PC-9 (cell line): ENCODE results near the gene PET100. TPM values are rescaled to one million over a fixed set of nuclear protein-coding genes. Genes with fewer than 3 reads are reported as not detected.

ENCODE experiments used
- BruUV-seq: library from RNA; stranded (reverse); fragments of 400-500 nt; replicated peaks from 2 replicates; lab custom pipeline; 2021; lab: Mats Ljungman, UMichigan
- CTCF ChIA-PET: fragments of 300-600 bp; sonication (Branson Sonifier 250); formaldehyde crosslinking; loops from one replicate; lab custom pipeline; 2022; ENCODE audit warnings: antibody characterized with exemption; lab: Charles Lee
- POLR2A ChIA-PET: fragments of 300-600 bp; sonication (Branson Sonifier 250); formaldehyde crosslinking; loops from one replicate; lab custom pipeline; 2022; ENCODE audit warnings: antibody characterized with exemption; ENCODE audit not compliant: unreplicated experiment; lab: Charles Lee
- DNase-seq, 2 experiments: peaks; one replicate each; pipeline versions ENCODE4 v3.0.0 to v3.0.0-alpha.2; 2015 to 2022; ENCODE audit warnings: mixed read lengths in 1 of 2
- H2AFZ ChIP-seq: fragments of 200-600 bp; sonication (generic); 2 replicates; pipeline ENCODE4 v1.8.1; 2017; ENCODE audit warnings: antibody characterized with exemption
- H3F3A ChIP-seq: fragments of 200-600 bp; sonication (generic); 2 replicates; pipeline ENCODE4 v1.8.1; 2017; ENCODE audit warnings: antibody characterized with exemption, mild to moderate bottlenecking, low read depth; ENCODE audit not compliant: insufficient read depth
- H3K27ac ChIP-seq: fragments of 200-600 bp; sonication (generic); 2 replicates; pipeline ENCODE4 v1.6.1; 2016; ENCODE audit warnings: mixed run types
- H3K27me3 ChIP-seq: fragments of 200-600 bp; sonication (generic); 2 replicates; pipeline ENCODE4 v1.6.1; 2016; ENCODE audit warnings: low read depth, mixed run types; ENCODE audit not compliant: insufficient read depth
- H3K36me3 ChIP-seq: fragments of 200-600 bp; sonication (generic); 2 replicates; pipeline ENCODE4 v1.6.1; 2016; ENCODE audit warnings: low read depth, mixed run types
- H3K4me1 ChIP-seq: fragments of 200-600 bp; sonication (generic); replicated peaks from 2 replicates; pipeline ENCODE4 v1.6.1; 2016; ENCODE audit warnings: mixed run types; ENCODE audit not compliant: insufficient read depth
- H3K4me2 ChIP-seq: fragments of 200-600 bp; sonication (generic); 2 replicates; pipeline ENCODE4 v1.6.1; 2017; ENCODE audit warnings: mixed run types
- H3K4me3 ChIP-seq: fragments of 200-600 bp; sonication (generic); 2 replicates; pipeline ENCODE4 v1.6.1; 2016; ENCODE audit warnings: mixed run types
- H3K79me2 ChIP-seq: fragments of 200-600 bp; sonication (generic); 2 replicates; pipeline ENCODE4 v1.6.1; 2017; ENCODE audit warnings: low read depth, mixed run types
- H3K9me2 ChIP-seq: fragments of 200-600 bp; sonication (generic); 2 replicates; pipeline ENCODE4 v1.8.1; 2017; ENCODE audit warnings: mild to moderate bottlenecking; ENCODE audit not compliant: insufficient read depth
- H3K9me3 ChIP-seq: fragments of 200-600 bp; sonication (generic); 2 replicates; pipeline ENCODE4 v1.8.1; 2016; ENCODE audit warnings: low read depth; ENCODE audit not compliant: insufficient read depth
- H4K20me1 ChIP-seq: fragments of 200-600 bp; sonication (generic); 2 replicates; pipeline ENCODE4 v1.8.1; 2017; ENCODE audit not compliant: insufficient read depth
- CTCF ChIP-seq: fragments of 200-600 bp; sonication (generic); conservative IDR thresholded peaks from 2 replicates; pipeline ENCODE4 v1.6.1; 2017; ENCODE audit warnings: mixed run types, antibody characterized with exemption, mild to moderate bottlenecking, moderate library complexity
- EZH2 ChIP-seq: fragments of 200-600 bp; sonication (generic); IDR thresholded peaks from 2 replicates; pipeline ENCODE4 v1.8.0; 2017; ENCODE audit warnings: antibody characterized with exemption, low read depth
- intact Hi-C: fragments of 100-400 bp; cut with micrococcal nuclease; formaldehyde crosslinking; loops from one replicate; pipeline ENCODE4 v1.10.0; 2022; ENCODE audit not compliant: unreplicated experiment
- total RNA-seq: library from RNA; stranded (reverse); gene quantifications from 2 replicates; pipeline ENCODE4 v1.2.3, GENCODE V29; 2021

Gene PET100
- total RNA-seq, 1 experiment from 2014 or later = 149 TPM

GRCh38 chr19:7646426-7646700 is 16.8 kb downstream of the PET100 start:
- intact Hi-C loops = no loop called here
- H3K27ac ChIP-seq = no peak overlapping the region
- TF ChIP-seq CTCF (no peak), EZH2 (no peak)
- H3K4me3 ChIP-seq = no peak overlapping the region
- H3K4me2 ChIP-seq = no peak overlapping the region
- BruUV-seq = no TSS peak
- no peak overlapping the region for H2AFZ ChIP-seq
- H3K27me3 ChIP-seq = no peaks in the 10 kb centered on the region
- no peaks in the 10 kb centered on the region for H3K9me3 ChIP-seq
- H3K4me1 ChIP-seq = no peaks in the 10 kb centered on the region
- H3K9me2 ChIP-seq = no peaks in the 10 kb centered on the region
- no peaks in the 10 kb centered on the region for H4K20me1 ChIP-seq
- CTCF ChIA-PET = no interaction called here
- no peaks in the 10 kb centered on the region for H3K36me3 ChIP-seq
- H3K79me2 ChIP-seq = no peaks in the 10 kb centered on the region
- DNase-seq = no peak
- POLR2A ChIA-PET = no interaction called here
- peaks cover 22% of the 10 kb centered on the region for H3F3A ChIP-seq

DNA sequence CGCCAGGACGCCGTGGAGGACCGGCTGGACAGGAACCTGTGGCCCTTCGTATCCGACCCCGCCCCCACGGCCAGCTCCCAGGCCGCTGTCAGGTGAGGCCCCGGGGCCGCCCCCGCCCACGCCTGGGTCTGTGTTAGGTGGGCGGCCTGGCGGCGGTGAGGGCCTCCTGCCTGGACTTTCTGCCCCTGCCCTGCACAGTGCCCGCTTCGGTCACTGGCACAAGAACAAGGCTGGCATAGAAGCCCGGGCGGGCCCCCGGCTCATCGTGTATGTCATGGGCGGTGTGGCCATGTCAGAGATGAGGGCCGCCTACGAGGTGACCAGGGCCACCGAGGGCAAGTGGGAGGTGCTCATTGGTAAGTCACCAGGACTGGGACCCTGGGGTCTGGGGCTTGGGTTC is 17.6 kb downstream of the PET100 start:
- no peak overlapping the region for H3K27ac ChIP-seq
- H4K20me1 ChIP-seq = no peaks in the 10 kb centered on the region
- no peaks in the 10 kb centered on the region for H3K27me3 ChIP-seq
- no peaks in the 10 kb centered on the region for H3K36me3 ChIP-seq
- CTCF ChIA-PET = no interaction called here
- H3K9me2 ChIP-seq = no peaks in the 10 kb centered on the region
- H3K9me3 ChIP-seq = no peaks in the 10 kb centered on the region
- intact Hi-C loops = no loop called here
- no peak overlapping the region for H2AFZ ChIP-seq
- POLR2A ChIA-PET = no interaction called here
- no peak overlapping the region for H3K4me3 ChIP-seq
- DNase-seq = no peak
- TF ChIP-seq CTCF = no peak
- TF ChIP-seq EZH2 = no peak
- no peaks in the 10 kb centered on the region for H3K4me1 ChIP-seq
- H3K4me2 ChIP-seq = no peak overlapping the region
- no TSS peak for BruUV-seq
- H3F3A ChIP-seq = peaks cover 22% of the 10 kb centered on the region
- H3K79me2 ChIP-seq = no peaks in the 10 kb centered on the region

- H3K36me3 ChIP-seq = no peaks in the 10 kb centered on the region
- no peak overlapping the region for H3K4me3 ChIP-seq
- H3K4me1 ChIP-seq = peaks cover 13% of the 10 kb centered on the region
- POLR2A ChIA-PET = interaction anchor here (0.6 kb wide), 1 partner anchor 55 kb away, joined by 5 read pairs; no protein-coding TSS in a partner anchor
- peaks cover 26% of the 10 kb centered on the region for H3F3A ChIP-seq
- no peak overlapping the region for H3K4me2 ChIP-seq
- DNase-seq = no peak
- intact Hi-C loops = no loop called here
- no peak overlapping the region for H2AFZ ChIP-seq
- no peaks in the 10 kb centered on the region for H3K9me2 ChIP-seq
- H3K27ac ChIP-seq = no peak overlapping the region
- no peaks in the 10 kb centered on the region for H3K9me3 ChIP-seq
- H3K27me3 ChIP-seq = no peaks in the 10 kb centered on the region
- no TSS peak for BruUV-seq
- no peaks in the 10 kb centered on the region for H3K79me2 ChIP-seq
- H4K20me1 ChIP-seq = no peaks in the 10 kb centered on the region
- CTCF ChIA-PET = no interaction called here
- TF ChIP-seq EZH2 = no peak
- TF ChIP-seq CTCF = no peak
Measured at GRCh38 chr19:7648265-7649014, 18.8 kb downstream of the PET100 start.
